Sigmoid colon (tissue), 7 donors: Measurements from ENCODE around the gene OR9A4. TPM values are rescaled to one million over a fixed set of nuclear protein-coding genes. Genes with fewer than 3 reads are reported as not detected.

Experiments used
- DNase-seq: peaks from one replicate; pipeline ENCODE4 v3.0.0-alpha.2; 2019
- H3K27ac ChIP-seq, 4 donors: fragments of 200-600 bp; sonication (generic); one replicate each; pipeline ENCODE4 v1.5.1; 2016 to 2019; ENCODE audit warnings: mild to moderate bottlenecking in 1 of 4
- H3K27me3 ChIP-seq, 3 donors: fragments of 200-600 bp; sonication (generic); one replicate each; pipeline ENCODE4 v1.5.1; 2019; ENCODE audit warnings: mild to moderate bottlenecking in 1 of 3
- H3K36me3 ChIP-seq, 4 donors: fragments of 200-600 bp; sonication (generic); one replicate each; pipeline ENCODE4 v1.5.1; 2016 to 2019
- H3K4me1 ChIP-seq, 4 donors: fragments of 200-600 bp; sonication (generic); one replicate each; pipeline ENCODE4 v1.5.1; 2017 to 2019
- H3K4me3 ChIP-seq, 4 donors: fragments of 200-600 bp; sonication (generic); one replicate each; pipeline ENCODE4 v1.5.1; 2017 to 2019; ENCODE audit warnings: mild to moderate bottlenecking in 2 of 4, moderate library complexity in 1 of 4
- H3K9me3 ChIP-seq, 4 donors: fragments of 200-600 bp in 3 of 4; sonication (generic) in 3 of 4; one replicate each; pipeline versions ENCODE4 v1.5.1 to v1.6.1; 2013 to 2019
- CTCF ChIP-seq, 4 experiments: fragments of 450-650 bp in 3 of 4; fragments of 200-600 bp in 1 of 4; IDR thresholded peaks; one replicate each; pipeline ENCODE4 v1.5.1; 2016 to 2019; ENCODE audit warnings: antibody characterized with exemption in 4 of 4, mild to moderate bottlenecking in 3 of 4, moderate library complexity in 2 of 4
- EP300 ChIP-seq, 4 donors: sonication (generic); formaldehyde crosslinking; IDR thresholded peaks; one replicate each; pipeline ENCODE4 v1.6.1; 2017; ENCODE audit warnings: antibody characterized with exemption in 4 of 4
- POLR2A ChIP-seq, 2 donors: fragments of 450-650 bp; IDR thresholded peaks; one replicate each; pipeline ENCODE4 v1.6.1; 2016; ENCODE audit warnings: antibody characterized with exemption in 2 of 2, mild to moderate bottlenecking in 2 of 2, moderate library complexity in 2 of 2
- POLR2AphosphoS5 ChIP-seq, 4 donors: sonication (generic); formaldehyde crosslinking; IDR thresholded peaks; one replicate each; pipeline ENCODE4 v1.6.1; 2017; ENCODE audit warnings: antibody characterized with exemption in 4 of 4
- WGBS, 2 donors: extraction: QIAGEN DNeasy Blood & Tissue Kit; methylation state at CpG; one replicate each; pipeline ENCODE4 v1.1.7; 2013; 5-methylcytosine and 5-hydroxymethylcytosine counted together
- intact Hi-C: fragments of 100-400 bp; cut with DNase I; formaldehyde crosslinking; loops from one replicate; pipeline ENCODE4 v1.15.1; 2023
- polyA plus RNA-seq, 3 donors: library from polyadenylated mRNA; stranded (reverse); fragments of 200-250 nt; gene quantifications; one replicate each; pipeline ENCODE4 v1.2.3, GENCODE V29; 2013
- total RNA-seq, 4 donors: library from RNA; depleted of rRNA; stranded (reverse); fragments of >200 nt; gene quantifications; one replicate each; pipeline ENCODE4 v1.1.0, GENCODE V29; 2016
- donor health status: healthy with polysubstance abuse.
- donor health status: Bipolar disorder and iron deficiency.
- donor health status: healthy.

The OR9A4 gene
- total and polyA plus RNA-seq, 7 donors = not detected

- H3K27ac ChIP-seq = no peak overlapping the region
- no peaks in the 10 kb centered on the region for H3K4me1 ChIP-seq
- H3K27me3 ChIP-seq = no peaks in the 10 kb centered on the region
- intact Hi-C loops = no loop called here
- 94 to 95% methylated on average over 1 of the region's 1 CpG for WGBS, 2 donors
- no peaks in the 10 kb centered on the region for H3K36me3 ChIP-seq
- DNase-seq = no peak
- TF ChIP-seq POLR2AphosphoS5 (IDR thresholded peaks at IDR 0.05) (no peak), POLR2A (IDR thresholded peaks at IDR 0.05) (no peak)
- H3K9me3 ChIP-seq = no peaks in the 10 kb centered on the region
- H3K4me3 ChIP-seq = no peak overlapping the region
Measured at GRCh38 chr7:141920281-141920680, 4.1 kb downstream of the OR9A4 start.

- no peak for DNase-seq
- H3K36me3 ChIP-seq = no peaks in the 10 kb centered on the region
- no peaks in the 10 kb centered on the region for H3K9me3 ChIP-seq
- no peak for TF ChIP-seq POLR2A (IDR thresholded peaks at IDR 0.05)
- TF ChIP-seq EP300 (IDR thresholded peaks at IDR 0.05) = no peak
- TF ChIP-seq CTCF (IDR thresholded peaks at IDR 0.05) = no peak
- TF ChIP-seq POLR2AphosphoS5 (IDR thresholded peaks at IDR 0.05) = no peak
- 64 to 78% methylated on average over 2 of the region's 2 CpGs for WGBS, 2 donors
- no peak overlapping the region for H3K27ac ChIP-seq
- intact Hi-C loops = no loop called here
- H3K4me1 ChIP-seq = no peaks in the 10 kb centered on the region
- H3K4me3 ChIP-seq = no peak overlapping the region
- no peaks in the 10 kb centered on the region for H3K27me3 ChIP-seq
Measured at GRCh38 chr7:141928146-141928844, 12.1 kb downstream of the OR9A4 start.

DNA sequence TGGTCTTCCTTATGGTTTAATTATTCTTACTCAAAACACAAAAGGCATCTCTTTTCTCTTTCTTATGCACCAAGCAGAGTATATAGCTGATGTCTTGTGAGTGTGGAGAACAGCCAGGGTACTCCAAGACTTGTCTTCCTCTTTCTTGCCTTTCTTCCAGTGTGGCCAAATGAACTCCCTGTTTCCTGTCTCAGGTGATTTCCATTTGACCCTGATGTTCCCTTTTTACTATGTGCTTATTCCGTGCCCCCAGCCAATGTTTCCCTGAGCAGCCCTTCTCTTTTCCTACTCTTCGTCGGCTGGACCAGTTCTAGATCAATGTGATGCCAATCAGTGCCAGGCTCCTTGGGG lies 12.6 kb downstream of the OR9A4 start:
- Histone ChIP-seq H3K9me3 (no peaks in the 10 kb centered on the region), H3K27ac (no peak overlapping the region), H3K4me3 (no peak overlapping the region), H3K4me1 (no peaks in the 10 kb centered on the region), H3K27me3 (no peaks in the 10 kb centered on the region), H3K36me3 (no peaks in the 10 kb centered on the region)
- WGBS, 2 donors = 86% methylated on average over 3 of the region's 3 CpGs
- DNase-seq = no peak
- TF ChIP-seq EP300 (IDR thresholded peaks at IDR 0.05) = no peak
- no peak for TF ChIP-seq POLR2AphosphoS5 (IDR thresholded peaks at IDR 0.05)
- TF ChIP-seq CTCF (IDR thresholded peaks at IDR 0.05) = no peak
- TF ChIP-seq POLR2A (IDR thresholded peaks at IDR 0.05) = no peak
- intact Hi-C loops = no loop called here

DNA sequence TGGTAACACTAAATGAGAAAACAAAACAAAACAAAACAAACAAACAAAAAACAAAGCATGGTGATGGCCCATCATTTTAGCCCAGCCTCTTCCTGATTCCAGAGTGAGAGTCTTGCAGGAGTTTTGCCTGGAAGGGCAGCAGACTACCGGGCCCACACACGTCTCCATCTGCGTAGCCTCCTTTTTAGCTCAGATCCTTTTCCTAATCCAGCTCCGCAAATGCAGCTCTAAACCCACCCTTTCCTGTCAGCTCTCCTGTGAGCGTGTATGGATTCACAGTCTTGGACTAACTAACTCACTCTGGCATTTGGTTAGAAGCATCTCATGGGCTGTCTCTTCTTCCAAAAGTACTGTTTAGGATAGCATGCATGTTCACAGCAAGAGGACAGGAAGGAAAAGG lies 14.0 kb downstream of the OR9A4 start:
- Histone ChIP-seq H3K9me3 (no peaks in the 10 kb centered on the region), H3K27me3 (no peaks in the 10 kb centered on the region), H3K4me3 (no peak overlapping the region), H3K4me1 (no peaks in the 10 kb centered on the region), H3K36me3 (no peaks in the 10 kb centered on the region), H3K27ac (no peak overlapping the region)
- DNase-seq = no peak
- intact Hi-C loops = no loop called here
- no peak for TF ChIP-seq EP300 (IDR thresholded peaks at IDR 0.05)
- TF ChIP-seq CTCF (IDR thresholded peaks at IDR 0.05) = no peak
- TF ChIP-seq POLR2A (IDR thresholded peaks at IDR 0.05) = no peak
- TF ChIP-seq POLR2AphosphoS5 (IDR thresholded peaks at IDR 0.05) = no peak
- 81 to 89% methylated on average over 5 of the region's 5 CpGs for WGBS, 2 donors

GRCh38 chr7:141941075-141941474 lies 24.9 kb downstream of the OR9A4 start:
- no peak for DNase-seq
- intact Hi-C loops = no loop called here
- H3K27ac ChIP-seq = no peak overlapping the region
- WGBS, 2 donors = 88 to 92% methylated on average over 3 of the region's 3 CpGs
- no peaks in the 10 kb centered on the region for H3K27me3 ChIP-seq
- H3K4me3 ChIP-seq = no peak overlapping the region
- H3K9me3 ChIP-seq = peaks cover 0 to 6% (median 0%) of the 10 kb centered on the region in 4 donors
- H3K4me1 ChIP-seq = no peaks in the 10 kb centered on the region
- no peak for TF ChIP-seq EP300 (IDR thresholded peaks at IDR 0.05)
- no peak for TF ChIP-seq POLR2AphosphoS5 (IDR thresholded peaks at IDR 0.05)
- TF ChIP-seq CTCF (IDR thresholded peaks at IDR 0.05) = no peak
- TF ChIP-seq POLR2A (IDR thresholded peaks at IDR 0.05) = no peak
- H3K36me3 ChIP-seq = no peaks in the 10 kb centered on the region
